Activated CD4-positive, alpha-beta T cell treated with anti-CD3 and anti-CD28 coated beads, Interleukin-2, Interleukin-4, amounts not matched to agents 100 ng/mL and 50 ng/mL, durations not matched to agents 16 hours and 8 hours (primary cell): ENCODE measurements around the gene IL21R.

Source experiments
- DNase-seq: peaks from one replicate; pipeline ENCODE4 v3.0.0-alpha.2; 2020; ENCODE audit warnings: low spot score

The IL21R gene

DNA sequence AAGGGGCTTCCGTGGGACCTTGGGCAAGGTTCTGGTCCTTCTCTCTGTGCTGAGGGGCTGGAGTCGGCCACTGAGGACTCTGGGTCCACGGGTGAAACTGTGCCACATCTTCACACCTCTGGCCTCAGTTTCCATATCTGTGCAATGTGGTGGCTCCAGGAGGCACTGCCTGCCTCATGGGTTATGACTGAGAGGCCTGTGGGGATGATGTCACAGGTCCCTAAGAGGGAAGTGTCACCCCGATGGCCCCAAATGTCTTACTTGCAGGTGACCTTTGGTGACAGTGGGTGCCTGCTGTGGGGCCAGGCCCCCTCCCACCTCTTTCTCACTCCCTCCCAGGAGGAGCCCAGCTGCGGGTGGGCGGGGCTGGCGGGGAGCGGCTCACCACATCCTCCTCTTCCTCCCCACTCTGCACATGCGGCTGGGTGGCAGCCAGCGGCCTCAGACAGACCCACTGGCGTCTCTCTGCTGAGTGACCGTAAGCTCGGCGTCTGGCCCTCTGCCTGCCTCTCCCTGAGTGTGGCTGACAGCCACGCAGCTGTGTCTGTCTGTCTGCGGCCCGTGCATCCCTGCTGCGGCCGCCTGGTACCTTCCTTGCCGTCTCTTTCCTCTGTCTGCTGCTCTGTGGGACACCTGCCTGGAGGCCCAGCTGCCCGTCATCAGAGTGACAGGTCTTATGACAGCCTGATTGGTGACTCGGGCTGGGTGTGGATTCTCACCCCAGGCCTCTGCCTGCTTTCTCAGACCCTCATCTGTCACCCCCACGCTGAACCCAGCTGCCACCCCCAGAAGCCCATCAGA is at the start of gene IL21R:
Gene IL21R, plus strand, starts transcription at position 407 of the 801 bp plus-strand sequence. CDS start 27,898 bp downstream, outside the sequence.
- peak; percentile 82 for DNase-seq

DNA sequence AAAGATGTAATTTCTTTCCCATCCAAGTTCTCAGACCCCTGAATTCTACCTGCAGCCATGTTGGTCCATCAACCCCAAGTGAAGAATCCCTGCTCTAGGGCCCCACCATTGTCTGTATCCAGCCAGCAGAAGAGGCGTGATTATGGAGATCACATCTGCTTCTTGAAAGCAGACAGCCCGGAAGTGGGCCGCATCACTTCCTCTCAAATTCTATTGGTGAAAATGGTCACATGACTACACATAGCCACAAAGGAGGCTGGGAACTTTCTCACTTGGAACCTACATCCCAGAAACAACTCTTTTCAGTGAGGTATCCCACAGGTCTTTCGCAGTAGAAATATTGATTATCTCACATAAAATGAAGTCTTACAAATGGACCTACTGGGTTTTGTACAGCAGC is 48.1 kb upstream of the IL21R start:
- no peak for DNase-seq

DNA sequence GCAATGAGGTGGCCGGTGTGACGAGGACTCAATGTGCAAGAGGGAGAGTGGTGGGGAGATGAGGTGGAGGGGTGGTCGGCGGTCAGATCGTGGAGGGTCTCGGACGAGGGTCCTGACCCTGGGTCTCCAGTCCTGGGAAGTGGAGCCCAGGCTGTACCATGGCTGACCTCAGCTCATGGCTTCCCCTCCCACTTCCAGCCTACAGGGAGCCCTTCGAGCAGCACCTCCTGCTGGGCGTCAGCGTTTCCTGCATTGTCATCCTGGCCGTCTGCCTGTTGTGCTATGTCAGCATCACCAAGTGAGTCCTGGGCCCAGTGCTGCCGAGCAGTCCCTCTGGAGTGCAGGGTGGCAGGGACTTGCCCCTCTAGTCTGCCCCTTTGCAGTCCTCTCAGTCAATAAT is 46.4 kb upstream of the IL21R start:
- peak; percentile 36 for DNase-seq

DNA sequence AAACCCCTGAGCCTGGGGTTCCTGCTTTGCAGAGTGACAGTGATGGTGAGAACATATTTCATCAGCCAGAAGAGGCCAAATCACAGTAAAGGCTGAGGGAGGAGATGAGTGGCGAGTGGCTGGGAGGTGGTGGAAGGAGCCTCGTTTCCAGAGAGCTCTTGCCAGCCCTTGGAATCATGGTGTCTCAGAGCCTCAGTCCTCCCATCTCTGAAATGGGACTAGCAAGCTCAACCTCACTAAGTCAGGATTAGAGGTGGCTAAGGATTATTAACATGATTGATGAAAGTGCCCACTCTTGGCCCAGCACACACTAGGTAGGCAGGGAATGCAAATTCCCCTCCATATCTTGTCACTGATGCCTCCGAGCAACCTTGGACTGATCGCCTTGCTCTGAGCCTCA is 45.2 kb upstream of the IL21R start:
- DNase-seq, result no peak

DNA sequence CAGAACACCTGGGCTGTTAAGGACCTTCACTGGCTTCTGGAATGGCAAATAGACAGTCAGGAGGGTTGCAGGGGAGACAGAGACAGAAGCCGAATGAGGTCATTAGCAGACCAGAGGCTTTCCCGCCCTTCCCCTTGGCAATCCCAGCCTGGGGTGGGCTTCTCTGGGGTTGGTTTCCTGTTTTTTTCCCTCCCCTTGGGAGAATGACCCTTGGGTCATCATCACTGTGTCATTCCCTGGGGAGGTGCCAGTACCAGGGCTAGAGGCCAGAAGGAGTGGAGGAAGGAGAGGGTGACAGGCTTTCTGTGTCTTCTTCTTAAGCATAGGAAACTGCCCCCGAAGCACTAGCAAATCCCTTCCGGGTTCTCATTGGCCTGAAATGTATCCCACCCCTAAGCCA is 42.9 kb upstream of the IL21R start:
- DNase-seq, result no peak

DNA sequence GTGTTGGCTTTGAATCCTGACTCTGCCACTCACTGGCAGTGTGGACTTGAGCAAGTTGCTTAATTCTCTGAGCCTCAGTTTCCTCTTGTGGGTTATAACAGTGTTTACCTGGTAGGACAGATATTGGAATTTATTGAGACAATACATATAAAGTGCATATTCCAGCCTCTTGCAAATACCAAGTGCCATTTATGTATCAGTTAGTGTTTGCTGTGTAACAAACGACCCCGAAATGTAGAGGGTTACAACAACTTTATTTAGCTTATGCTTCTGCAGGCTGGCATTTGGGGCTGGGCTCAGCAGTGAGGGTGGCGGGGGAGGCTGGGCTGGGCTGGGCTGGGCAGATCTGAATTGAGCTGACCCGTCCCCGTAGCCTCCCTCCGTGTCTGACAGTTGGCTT is 42.4 kb upstream of the IL21R start:
- DNase-seq, result no peak

DNA sequence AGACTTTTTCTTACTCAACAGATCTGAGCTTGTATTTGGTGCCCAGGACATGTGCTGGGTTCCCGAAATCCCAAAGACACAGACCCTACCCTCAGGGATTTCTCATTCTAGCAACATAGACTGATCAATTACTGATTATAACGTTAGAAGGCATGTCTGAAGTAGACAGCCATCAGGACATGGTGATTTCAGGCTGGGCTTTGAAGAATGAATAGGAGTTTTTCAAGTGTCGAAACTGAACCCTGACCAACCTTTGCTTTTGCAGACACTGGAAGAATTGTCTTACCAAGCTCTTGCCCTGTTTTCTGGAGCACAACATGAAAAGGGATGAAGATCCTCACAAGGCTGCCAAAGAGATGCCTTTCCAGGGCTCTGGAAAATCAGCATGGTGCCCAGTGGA is 40.0 kb upstream of the IL21R start:
- DNase-seq, result no peak

DNA sequence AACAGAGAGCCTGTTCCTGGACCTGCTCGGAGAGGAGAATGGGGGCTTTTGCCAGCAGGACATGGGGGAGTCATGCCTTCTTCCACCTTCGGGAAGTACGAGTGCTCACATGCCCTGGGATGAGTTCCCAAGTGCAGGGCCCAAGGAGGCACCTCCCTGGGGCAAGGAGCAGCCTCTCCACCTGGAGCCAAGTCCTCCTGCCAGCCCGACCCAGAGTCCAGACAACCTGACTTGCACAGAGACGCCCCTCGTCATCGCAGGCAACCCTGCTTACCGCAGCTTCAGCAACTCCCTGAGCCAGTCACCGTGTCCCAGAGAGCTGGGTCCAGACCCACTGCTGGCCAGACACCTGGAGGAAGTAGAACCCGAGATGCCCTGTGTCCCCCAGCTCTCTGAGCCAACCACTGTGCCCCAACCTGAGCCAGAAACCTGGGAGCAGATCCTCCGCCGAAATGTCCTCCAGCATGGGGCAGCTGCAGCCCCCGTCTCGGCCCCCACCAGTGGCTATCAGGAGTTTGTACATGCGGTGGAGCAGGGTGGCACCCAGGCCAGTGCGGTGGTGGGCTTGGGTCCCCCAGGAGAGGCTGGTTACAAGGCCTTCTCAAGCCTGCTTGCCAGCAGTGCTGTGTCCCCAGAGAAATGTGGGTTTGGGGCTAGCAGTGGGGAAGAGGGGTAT is 39.3 kb upstream of the IL21R start:
- no peak for DNase-seq

DNA sequence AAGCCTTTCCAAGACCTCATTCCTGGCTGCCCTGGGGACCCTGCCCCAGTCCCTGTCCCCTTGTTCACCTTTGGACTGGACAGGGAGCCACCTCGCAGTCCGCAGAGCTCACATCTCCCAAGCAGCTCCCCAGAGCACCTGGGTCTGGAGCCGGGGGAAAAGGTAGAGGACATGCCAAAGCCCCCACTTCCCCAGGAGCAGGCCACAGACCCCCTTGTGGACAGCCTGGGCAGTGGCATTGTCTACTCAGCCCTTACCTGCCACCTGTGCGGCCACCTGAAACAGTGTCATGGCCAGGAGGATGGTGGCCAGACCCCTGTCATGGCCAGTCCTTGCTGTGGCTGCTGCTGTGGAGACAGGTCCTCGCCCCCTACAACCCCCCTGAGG is 38.7 kb upstream of the IL21R start:
- no peak for DNase-seq

DNA sequence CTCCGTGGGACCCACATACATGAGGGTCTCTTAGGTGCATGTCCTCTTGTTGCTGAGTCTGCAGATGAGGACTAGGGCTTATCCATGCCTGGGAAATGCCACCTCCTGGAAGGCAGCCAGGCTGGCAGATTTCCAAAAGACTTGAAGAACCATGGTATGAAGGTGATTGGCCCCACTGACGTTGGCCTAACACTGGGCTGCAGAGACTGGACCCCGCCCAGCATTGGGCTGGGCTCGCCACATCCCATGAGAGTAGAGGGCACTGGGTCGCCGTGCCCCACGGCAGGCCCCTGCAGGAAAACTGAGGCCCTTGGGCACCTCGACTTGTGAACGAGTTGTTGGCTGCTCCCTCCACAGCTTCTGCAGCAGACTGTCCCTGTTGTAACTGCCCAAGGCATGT is 38.2 kb upstream of the IL21R start:
- DNase-seq, result no peak

DNA sequence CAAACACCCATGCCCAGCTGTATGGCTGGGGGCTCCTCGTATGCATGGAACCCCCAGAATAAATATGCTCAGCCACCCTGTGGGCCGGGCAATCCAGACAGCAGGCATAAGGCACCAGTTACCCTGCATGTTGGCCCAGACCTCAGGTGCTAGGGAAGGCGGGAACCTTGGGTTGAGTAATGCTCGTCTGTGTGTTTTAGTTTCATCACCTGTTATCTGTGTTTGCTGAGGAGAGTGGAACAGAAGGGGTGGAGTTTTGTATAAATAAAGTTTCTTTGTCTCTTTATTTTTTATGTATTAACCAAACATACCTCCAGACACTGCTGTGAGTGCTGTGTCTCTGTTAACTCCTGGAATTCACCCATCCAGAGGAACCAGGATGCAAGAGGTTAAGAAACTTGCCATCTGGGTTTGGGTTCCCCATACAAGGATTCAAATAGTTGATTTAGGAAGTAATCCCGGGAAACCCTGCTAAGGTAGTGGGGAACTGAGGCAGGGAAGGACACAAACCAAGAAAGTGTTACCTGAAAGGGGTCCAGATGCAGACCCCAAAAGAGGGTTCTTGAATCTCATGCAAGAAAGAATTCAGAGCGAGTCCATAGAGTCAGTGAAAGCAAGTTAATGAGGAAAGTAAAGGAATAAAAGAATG is 37.4 kb upstream of the IL21R start:
- DNase-seq, result no peak

DNA sequence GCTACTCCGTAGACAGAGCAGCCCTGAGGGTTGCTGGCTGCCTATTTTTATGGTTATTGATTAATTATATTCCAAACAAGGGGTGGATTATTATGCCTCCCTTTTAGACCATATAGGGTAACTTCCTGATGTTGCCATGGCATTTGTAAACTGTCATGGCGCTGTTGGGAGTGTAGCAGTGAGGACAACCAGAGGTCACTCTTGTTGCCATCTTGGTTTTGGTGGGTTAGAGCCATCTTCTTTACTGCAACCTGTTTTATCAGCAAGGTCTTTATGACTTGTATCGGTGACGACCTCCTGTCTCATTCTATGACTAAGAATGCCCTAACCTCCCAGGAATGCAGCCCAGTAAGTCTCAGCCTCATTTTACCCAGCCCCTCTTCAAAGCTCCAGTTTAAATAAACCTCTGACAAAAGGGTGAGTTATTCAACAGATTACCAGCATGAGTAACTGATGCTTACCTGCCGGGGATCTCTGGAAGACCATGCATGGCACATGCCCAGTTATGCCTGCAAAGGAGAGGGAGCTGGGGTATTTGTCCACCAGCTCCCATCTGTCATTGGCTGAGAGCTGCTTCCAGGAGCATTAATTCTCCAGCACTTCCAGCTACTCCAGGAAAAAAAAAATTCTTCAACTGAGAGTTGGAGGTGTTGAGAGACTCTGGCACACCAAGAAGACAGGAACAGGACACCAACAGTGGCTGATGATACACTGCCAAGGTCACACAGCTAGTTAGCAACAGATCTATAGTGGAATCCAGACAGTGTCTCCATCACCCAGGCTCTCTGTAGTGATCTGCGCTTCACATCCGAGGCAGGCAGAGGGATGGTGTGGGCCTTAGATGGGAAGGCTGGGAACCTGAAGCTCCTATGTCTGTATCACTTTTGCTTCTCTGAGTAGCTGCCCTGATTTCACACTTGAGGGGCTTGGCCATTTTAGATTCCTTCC is 36.6 kb upstream of the IL21R start:
- DNase-seq, result no peak

DNA sequence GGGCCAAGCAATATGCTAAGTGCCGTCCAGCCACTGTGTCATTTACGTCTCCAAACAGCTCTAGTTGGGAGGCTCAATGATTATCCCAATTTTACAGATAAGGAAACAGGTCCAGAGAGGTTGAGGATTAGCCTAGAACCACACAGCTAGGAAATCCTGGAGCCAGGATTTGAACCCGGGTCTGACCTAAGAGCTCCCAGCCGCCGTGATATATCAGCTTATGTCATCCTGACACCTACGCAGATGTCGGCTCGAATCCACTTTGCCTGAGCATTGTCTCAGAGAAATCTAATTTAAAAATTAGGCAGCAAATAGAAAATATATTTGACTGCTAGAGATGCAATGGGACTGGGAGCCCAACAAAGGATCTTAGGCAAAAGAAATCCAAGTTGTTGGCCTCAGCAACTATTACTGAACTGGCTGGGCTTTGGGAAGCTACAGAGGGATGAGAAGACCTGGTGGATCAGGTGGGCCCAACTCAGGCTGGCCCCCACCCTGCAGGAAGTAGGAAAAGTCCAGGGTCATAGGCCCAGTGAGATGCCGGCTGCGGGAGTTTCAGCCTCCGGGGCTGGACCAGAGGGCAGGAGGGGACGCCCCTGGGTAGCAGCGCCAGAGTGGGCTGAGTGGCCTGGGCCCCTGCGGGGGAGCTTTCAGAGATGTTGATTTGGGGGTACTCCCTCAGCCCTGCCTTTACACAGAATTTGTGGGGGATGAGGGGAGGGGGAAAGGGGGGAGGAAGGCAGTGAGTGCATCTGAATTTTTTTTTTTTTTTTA is 35.1 kb upstream of the IL21R start:
- peak; percentile 6 for DNase-seq

DNA sequence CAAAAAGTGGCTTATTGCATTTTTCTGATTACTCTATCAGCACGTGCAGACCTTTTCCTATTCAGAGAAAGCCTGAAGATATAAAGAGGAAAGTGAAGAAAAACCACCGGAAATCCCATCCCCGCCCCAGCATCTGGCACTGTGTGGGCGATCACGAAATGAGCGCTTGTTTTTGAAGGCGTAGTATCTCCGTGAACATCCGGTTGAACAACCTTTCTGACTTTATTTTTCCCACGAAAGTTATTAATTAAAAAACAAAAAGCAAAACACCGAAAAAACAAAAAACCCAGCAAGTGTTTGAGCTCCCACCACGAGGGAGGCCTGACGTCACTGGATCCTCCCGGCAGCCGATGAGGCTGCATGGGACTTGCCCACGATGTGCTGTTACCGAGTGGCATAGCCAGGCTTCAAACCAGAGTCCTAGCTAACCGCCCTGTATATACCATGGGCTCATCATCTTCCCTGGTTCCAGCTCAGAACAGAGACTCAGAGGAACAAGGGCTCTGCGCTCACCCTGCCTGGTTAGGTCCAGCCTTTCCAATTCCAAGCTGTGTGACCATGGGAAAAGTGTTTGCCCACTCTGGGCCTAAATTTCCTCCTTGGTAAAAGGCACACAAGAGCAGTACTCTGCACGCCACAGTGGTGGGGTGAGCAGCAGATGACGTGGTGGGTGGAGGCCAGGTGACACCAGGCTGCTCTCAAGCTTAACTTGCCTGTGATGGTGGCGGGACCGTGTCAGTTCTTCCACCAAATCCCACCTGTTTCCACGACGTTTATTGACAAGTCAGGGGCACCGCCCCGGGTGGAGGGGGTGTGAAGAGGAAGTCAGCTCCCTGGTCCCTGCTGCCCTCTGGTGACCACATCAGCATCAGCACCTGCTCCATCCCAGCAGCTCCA is 34.3 kb upstream of the IL21R start:
- peak; percentile 85 for DNase-seq

DNA sequence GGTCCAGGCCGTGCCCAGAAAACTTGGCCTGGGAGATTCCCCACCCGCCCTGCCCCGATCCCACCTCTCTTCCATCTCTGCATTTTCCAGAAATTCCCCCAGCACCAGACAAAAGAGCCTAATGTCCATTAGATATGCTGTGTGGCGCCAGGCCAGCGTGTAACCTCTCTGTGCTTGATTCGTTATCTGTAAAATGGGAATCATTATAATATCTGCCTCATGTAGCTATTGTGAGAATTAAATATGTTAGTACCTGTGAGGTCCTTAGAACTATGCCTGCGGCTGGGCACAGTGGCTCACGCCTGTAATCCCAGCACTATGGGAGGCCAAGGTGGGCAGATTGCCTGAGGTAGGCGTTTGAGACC is 33.6 kb upstream of the IL21R start:
- DNase-seq, result no peak

DNA sequence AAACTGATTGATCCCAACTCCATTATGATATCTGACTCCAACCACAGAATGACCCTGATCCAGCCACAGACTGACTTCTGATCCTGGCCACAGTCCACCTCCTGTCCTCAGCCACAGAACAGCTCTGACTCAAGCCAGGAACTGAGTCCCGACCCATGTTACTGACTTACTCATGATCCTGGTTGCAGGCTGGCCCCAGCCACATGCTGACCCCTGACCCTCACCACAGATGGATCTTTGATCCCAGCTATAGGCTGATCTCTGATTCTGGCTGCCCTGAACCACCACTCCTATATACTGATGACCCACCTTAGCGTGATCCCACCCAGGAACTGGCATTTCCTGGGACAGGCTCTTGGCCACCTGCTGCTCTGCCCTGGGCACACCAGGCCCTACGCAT is 32.2 kb upstream of the IL21R start:
- no peak for DNase-seq

DNA sequence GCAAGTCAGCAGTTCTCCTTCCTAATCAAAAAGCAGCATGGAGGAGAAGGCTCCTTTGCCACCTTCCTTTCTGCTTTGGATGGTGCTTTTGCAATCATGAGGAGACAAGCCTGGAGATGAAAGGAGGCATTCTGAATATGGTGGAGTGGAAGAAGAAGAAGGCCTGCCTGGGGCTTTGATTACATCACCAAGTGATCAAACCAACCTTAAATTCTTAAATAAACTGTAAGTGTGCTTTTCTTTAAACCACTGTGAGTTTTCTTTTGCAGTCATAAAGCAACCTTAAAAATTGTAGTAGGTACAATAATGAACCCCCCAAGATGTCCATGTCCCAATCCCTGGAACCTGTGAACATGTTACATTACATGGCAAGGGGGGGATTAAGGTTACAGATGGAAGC is 31.7 kb upstream of the IL21R start:
- DNase-seq, result no peak

DNA sequence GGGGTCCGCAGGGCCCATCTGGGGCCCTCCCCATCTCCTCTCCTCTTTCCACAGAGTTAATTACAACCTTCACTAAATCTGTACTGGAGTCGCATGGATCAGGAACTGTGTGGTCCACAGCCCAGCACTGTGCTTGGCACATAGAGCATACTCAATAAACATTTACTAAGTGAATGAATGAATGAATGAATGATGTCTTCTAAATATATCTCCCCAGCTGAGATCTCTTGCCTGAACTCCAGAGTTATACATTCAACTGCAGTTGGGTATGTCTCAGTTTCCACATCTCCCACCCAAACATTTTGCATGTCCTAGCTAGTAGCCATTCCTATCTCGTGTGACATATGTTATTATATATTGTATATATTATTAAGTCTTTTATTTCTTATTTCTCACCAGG is 28.7 kb upstream of the IL21R start:
- DNase-seq, result no peak

DNA sequence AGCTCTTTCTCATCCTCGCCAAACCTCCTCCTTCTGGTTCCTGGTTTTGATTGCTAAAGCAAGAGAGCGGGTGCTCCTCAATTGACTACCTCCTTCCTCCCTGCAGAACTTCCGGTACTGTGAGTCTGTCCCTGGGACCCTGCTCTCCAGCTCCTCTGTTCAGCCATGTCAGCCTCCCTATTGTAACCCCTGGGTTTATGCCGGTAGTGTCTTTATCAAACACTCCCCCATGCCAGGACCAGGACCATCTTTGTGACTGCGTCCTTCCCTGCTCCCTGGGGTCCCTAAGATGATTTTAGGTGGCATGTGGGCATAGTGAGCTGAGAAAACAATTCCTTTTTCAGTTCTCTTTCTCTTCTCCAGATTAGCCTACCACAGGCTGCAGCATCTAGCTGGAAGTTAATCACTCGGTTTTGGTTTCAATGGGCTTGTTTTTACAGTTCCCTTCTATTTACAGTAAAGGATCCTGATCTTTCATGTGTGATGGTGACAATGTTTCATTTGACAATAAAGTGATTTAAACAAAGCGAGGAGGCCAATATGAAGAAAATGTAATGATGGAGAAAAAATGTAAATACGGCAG is 27.7 kb upstream of the IL21R start:
- DNase-seq, result peak; percentile 57
